T-cell (primary cell): ENCODE measurements around the gene ITPRIP. TPM values are rescaled to one million over a fixed set of nuclear protein-coding genes. Genes with fewer than 3 reads are reported as not detected.

Experiments
- ATAC-seq, 4 experiments: fragments of 200-7000 bp in 3 of 4; fragments of 150-1000 bp in 1 of 4; cut with Tn5 transposase; replicated peaks in 1 of 4; 1 replicate in 3 of 4; 2 replicates in 1 of 4; pipeline ENCODE4 v1.10.0; 2021; ENCODE audit warnings: moderate library complexity in 3 of 4, mild to moderate bottlenecking in 2 of 4, moderate number of reproducible peaks in 1 of 4
- CTCF ChIA-PET, 2 donors: fragments of 300-600 bp; sonication (Branson Sonifier 250); formaldehyde crosslinking; loops; one replicate each; lab custom pipeline; 2022; ENCODE audit warnings: antibody characterized with exemption in 2 of 2; lab: Charles Lee
- POLR2A ChIA-PET, 2 donors: fragments of 300-600 bp; sonication (Branson Sonifier 250); formaldehyde crosslinking; loops; one replicate each; lab custom pipeline; 2022; ENCODE audit warnings: antibody characterized with exemption in 2 of 2; lab: Charles Lee
- DNase-seq, 35 experiments: peaks; one replicate each; pipeline versions ENCODE4 v3.0.0 to v3.0.0-alpha.2; 2013 to 2023
- H3K27ac ChIP-seq: one replicate; pipeline ENCODE4 v1.5.1; 2013; ENCODE audit warnings: low read length
- H3K27me3 ChIP-seq, 2 experiments: replicated peaks in 1 of 2; 1 replicate in 1 of 2; 2 replicates in 1 of 2; pipeline versions ENCODE4 v1.6.1 to v1.7.0; 2013; ENCODE audit warnings: low read length in 1 of 2, mixed read lengths in 1 of 2; ENCODE audit not compliant: control insufficient read depth in 2 of 2, insufficient read depth in 2 of 2; ENCODE audit errors: extremely low read depth in 1 of 2
- H3K36me3 ChIP-seq, 2 donors: 1 replicate in 1 of 2; 2 replicates in 1 of 2; pipeline versions ENCODE4 v1.6.1 to v1.7.0; 2013; ENCODE audit warnings: low read length in 1 of 2; ENCODE audit not compliant: control insufficient read depth in 2 of 2, insufficient read depth in 1 of 2; ENCODE audit errors: extremely low read depth in 1 of 2
- H3K4me1 ChIP-seq, 2 experiments: 1 replicate in 1 of 2; 2 replicates in 1 of 2; pipeline versions ENCODE4 v1.6.1 to v1.7.0; 2013; ENCODE audit warnings: low read length in 2 of 2, mixed read lengths in 1 of 2; ENCODE audit not compliant: insufficient read depth in 2 of 2, control insufficient read depth in 1 of 2; ENCODE audit errors: extremely low read depth in 1 of 2
- H3K4me3 ChIP-seq, 2 donors: 1 replicate in 1 of 2; 2 replicates in 1 of 2; pipeline versions ENCODE4 v1.5.1 to v1.7.0; 2013; ENCODE audit warnings: mild to moderate bottlenecking in 2 of 2, low read length in 1 of 2, moderate library complexity in 1 of 2; ENCODE audit not compliant: control insufficient read depth in 1 of 2; ENCODE audit errors: extremely low read depth in 1 of 2
- H3K9me3 ChIP-seq: 2 replicates; pipeline ENCODE4 v1.7.0; 2013
- H3K27ac Mint-ChIP-seq, 2 donors: one replicate each; pipeline ENCODE4 v1.8.0; 2020 to 2021; ENCODE audit warnings: mild to moderate bottlenecking in 2 of 2, mixed read lengths in 2 of 2
- H3K27me3 Mint-ChIP-seq, 2 donors: one replicate each; pipeline ENCODE4 v1.8.0; 2021 to 2022; ENCODE audit warnings: mixed read lengths in 2 of 2
- H3K36me3 Mint-ChIP-seq: one replicate; pipeline ENCODE4 v1.8.0; 2021; ENCODE audit warnings: mixed read lengths
- H3K4me1 Mint-ChIP-seq, 3 donors: one replicate each; pipeline ENCODE4 v1.8.0; 2020 to 2022; ENCODE audit warnings: mixed read lengths in 3 of 3, mild to moderate bottlenecking in 1 of 3
- H3K4me3 Mint-ChIP-seq, 3 donors: one replicate each; pipeline ENCODE4 v1.8.0; 2020 to 2022; ENCODE audit warnings: mild to moderate bottlenecking in 3 of 3, mixed read lengths in 3 of 3, moderate library complexity in 3 of 3
- H3K9me3 Mint-ChIP-seq, 3 donors: one replicate each; pipeline ENCODE4 v1.8.0; 2020 to 2022; ENCODE audit warnings: mixed read lengths in 3 of 3
- WGBS: methylation state at CpG from one replicate; pipeline ENCODE4 v1.1.5; 2013; ENCODE audit warnings: missing lambda C conversion rate; ENCODE audit not compliant: insufficient coverage; 5-methylcytosine and 5-hydroxymethylcytosine counted together
- total RNA-seq, 35 experiments: library from RNA in 6 of 35; stranded (reverse) in 6 of 35; fragments of 120-200 nt in 1 of 35; gene quantifications; one replicate each; pipeline versions ENCODE4 v1.2.1 to v1.2.4 and lab custom pipeline; 2013 to 2026

The ITPRIP gene
- total RNA-seq, 5 donors from 2014 or later (not counting 1 experiment from before 2014, with no cell fraction given), result 16.9 to 98.5 (median 25.0) TPM

DNA sequence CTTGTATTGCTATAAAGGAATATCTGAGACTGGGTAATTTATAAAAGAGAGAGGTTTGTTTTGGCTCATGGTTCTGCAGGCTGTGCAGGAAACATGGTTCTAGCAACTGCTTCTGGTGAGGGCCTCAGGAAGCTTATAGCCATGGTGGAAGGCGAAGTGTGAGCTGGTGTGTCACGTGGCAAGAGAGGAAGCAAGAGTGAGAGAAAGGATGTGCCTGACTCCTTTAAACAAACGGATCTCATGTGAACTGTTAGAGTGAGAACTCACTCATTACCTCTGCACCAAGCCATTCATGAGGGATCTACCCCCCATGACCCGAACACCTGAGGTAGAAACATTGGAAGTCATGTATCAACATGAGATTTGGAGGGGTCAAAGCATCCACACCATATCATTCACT is 7.7 kb upstream of the ITPRIP start:
- no peaks in the 10 kb centered on the region for H3K36me3 ChIP-seq
- H3K27ac ChIP-seq, result peak overlapping the region; percentile 3
- DNase-seq (peak in 2 of 35 experiments; percentile 27 to 36), ATAC-seq (peak; percentile 36 to 72 (median 58))
- CTCF ChIA-PET, result interaction anchor here (0.5 to 3.0 kb wide), 13 partner anchors 24 to 570 kb away, joined by 3 to 12 read pairs (median 3); no protein-coding TSS in a partner anchor
- Mint-ChIP-seq H3K9me3 (peaks cover 3 to 8% (median 4%) of the 10 kb centered on the region in 3 donors), H3K4me1 (peaks cover 13 to 16% (median 14%) of the 10 kb centered on the region in 3 donors), H3K4me3 (peak overlapping the region in 1 of 3 donors; percentile 44), H3K36me3 (no peaks in the 10 kb centered on the region), H3K27ac (peak overlapping the region; percentile 82 to 85), H3K27me3 (no peaks in the 10 kb centered on the region)
- no peaks in the 10 kb centered on the region for H3K9me3 ChIP-seq
- WGBS, result no CpG with 5 or more reads among the region's 4 CpGs
- no peak overlapping the region for H3K4me3 ChIP-seq
- POLR2A ChIA-PET, result interaction anchor here (0.6 to 1.0 kb wide), 3 partner anchors 9 to 38 kb away, joined by 3 to 7 read pairs (median 5); no protein-coding TSS in a partner anchor
- no peaks in the 10 kb centered on the region for H3K27me3 ChIP-seq
- peaks cover 12% of the 10 kb centered on the region in 2 experiments for H3K4me1 ChIP-seq

DNA sequence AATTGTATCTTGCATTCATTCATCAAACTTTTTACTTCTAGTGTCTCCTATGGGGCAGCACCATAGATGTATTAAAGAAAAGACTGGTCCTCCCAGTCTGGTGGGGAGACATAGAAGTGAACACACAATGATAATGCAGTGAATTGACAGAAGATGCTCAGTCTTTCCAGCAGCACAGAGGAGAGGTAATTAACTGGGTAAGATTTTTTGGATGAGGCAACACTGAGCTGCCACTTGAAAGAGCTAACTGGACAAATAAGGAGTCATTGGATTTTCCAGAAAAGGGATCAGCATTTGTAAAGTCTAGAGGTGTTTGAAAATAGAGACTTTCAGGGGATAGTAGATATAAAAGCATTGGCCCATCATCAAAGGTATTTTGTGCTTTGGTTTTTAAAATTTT is 7.2 kb upstream of the ITPRIP start:
- peak overlapping the region in 1 of 2 donors; percentile 82 for H3K27ac Mint-ChIP-seq
- Histone ChIP-seq H3K36me3 (no peaks in the 10 kb centered on the region), H3K4me3 (no peak overlapping the region), H3K4me1 (peaks cover 12% of the 10 kb centered on the region in 2 experiments), H3K27me3 (no peaks in the 10 kb centered on the region), H3K27ac (no peak overlapping the region), H3K9me3 (no peaks in the 10 kb centered on the region)
- POLR2A ChIA-PET, result interaction anchor here in 1 of 2 donors (1.0 kb wide), 1 partner anchor 38 kb away, joined by 3 read pairs; no protein-coding TSS in a partner anchor
- peaks cover 3 to 8% (median 4%) of the 10 kb centered on the region in 3 donors for H3K9me3 Mint-ChIP-seq
- H3K36me3 Mint-ChIP-seq, result no peaks in the 10 kb centered on the region
- no peak for DNase-seq
- H3K4me3 Mint-ChIP-seq, result peak overlapping the region in 1 of 3 donors; percentile 44
- no peak for ATAC-seq
- CTCF ChIA-PET, result interaction anchor here (0.5 to 3.0 kb wide), 7 partner anchors 39 to 447 kb away, joined by 3 to 12 read pairs (median 4); no protein-coding TSS in a partner anchor
- H3K27me3 Mint-ChIP-seq, result no peaks in the 10 kb centered on the region
- H3K4me1 Mint-ChIP-seq, result peaks cover 13 to 16% (median 14%) of the 10 kb centered on the region in 3 donors

DNA sequence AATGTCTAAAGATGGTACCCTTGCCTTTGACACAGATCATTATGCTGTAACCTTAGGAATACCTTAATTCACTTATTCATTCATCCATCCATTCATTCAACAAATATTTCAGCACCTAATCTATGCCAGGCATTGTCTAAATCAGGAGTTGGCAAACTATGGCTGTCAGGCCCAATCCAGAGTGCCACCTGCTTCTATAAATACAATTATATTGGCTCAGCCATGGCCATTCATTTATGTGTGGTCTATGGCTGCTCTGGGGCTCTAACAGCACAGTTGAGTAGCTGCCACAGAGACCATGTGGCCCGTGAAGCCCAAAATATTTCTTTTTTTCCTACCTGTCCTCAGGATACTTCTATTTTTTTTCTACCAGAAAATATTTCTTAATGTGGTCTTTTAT is 6.0 kb upstream of the ITPRIP start:
- Mint-ChIP-seq H3K36me3 (no peaks in the 10 kb centered on the region), H3K27me3 (no peaks in the 10 kb centered on the region), H3K27ac (no peak overlapping the region), H3K9me3 (peaks cover 3 to 8% (median 4%) of the 10 kb centered on the region in 3 donors), H3K4me3 (no peak overlapping the region), H3K4me1 (peaks cover 19 to 26% (median 25%) of the 10 kb centered on the region in 3 donors)
- DNase-seq (no peak), ATAC-seq (no peak)
- no peaks in the 10 kb centered on the region for H3K27me3 ChIP-seq
- no peaks in the 10 kb centered on the region for H3K36me3 ChIP-seq
- no CpG with 5 or more reads among the region's 1 CpG for WGBS
- no peaks in the 10 kb centered on the region for H3K9me3 ChIP-seq
- ChIA-PET CTCF (interaction anchor here in 1 of 2 donors (3.0 kb wide), 1 partner anchor 53 kb away, joined by 12 read pairs; no protein-coding TSS in a partner anchor), POLR2A (no interaction called here)
- no peak overlapping the region for H3K27ac ChIP-seq
- H3K4me3 ChIP-seq, result no peak overlapping the region
- H3K4me1 ChIP-seq, result peaks cover 11% of the 10 kb centered on the region in 2 experiments

- Mint-ChIP-seq H3K36me3 (no peaks in the 10 kb centered on the region), H3K27me3 (no peaks in the 10 kb centered on the region), H3K4me3 (no peak overlapping the region), H3K9me3 (peaks cover 3 to 8% (median 4%) of the 10 kb centered on the region in 3 donors), H3K27ac (no peak overlapping the region), H3K4me1 (peaks cover 24 to 31% (median 31%) of the 10 kb centered on the region in 3 donors)
- 88% methylated on average over 1 of the region's 3 CpGs for WGBS
- H3K4me3 ChIP-seq, result no peak overlapping the region
- H3K4me1 ChIP-seq, result peaks cover 13 to 15% of the 10 kb centered on the region in 2 experiments
- H3K27me3 ChIP-seq, result no peaks in the 10 kb centered on the region
- ATAC-seq (no peak), DNase-seq (no peak)
- no peaks in the 10 kb centered on the region for H3K36me3 ChIP-seq
- no peak overlapping the region for H3K27ac ChIP-seq
- H3K9me3 ChIP-seq, result no peaks in the 10 kb centered on the region
- ChIA-PET POLR2A (interaction anchor here in 1 of 2 donors (0.6 kb wide), 1 partner anchor 52 kb away, joined by 4 read pairs; no protein-coding TSS in a partner anchor), CTCF (interaction anchor here (0.6 kb wide), 3 partner anchors 23 to 59 kb away, joined by 3 to 7 read pairs (median 3); no protein-coding TSS in a partner anchor)
Measured at GRCh38 chr10:104342941-104343411, 4.7 kb upstream of the ITPRIP start.

GRCh38 chr10:104340641-104341040 is 2.4 kb upstream of the ITPRIP start:
- CTCF ChIA-PET, result interaction anchor here (1.0 to 1.3 kb wide), 8 partner anchors 10 to 45 kb away, joined by 3 to 13 read pairs (median 4); partner anchors contain the start of gene CFAP58 (in 1 of the 2)
- Histone ChIP-seq H3K27me3 (no peaks in the 10 kb centered on the region), H3K36me3 (no peaks in the 10 kb centered on the region), H3K27ac (no peak overlapping the region), H3K4me1 (peaks cover 14 to 22% of the 10 kb centered on the region in 2 experiments), H3K9me3 (no peaks in the 10 kb centered on the region), H3K4me3 (no peak overlapping the region)
- no peak for DNase-seq
- POLR2A ChIA-PET, result interaction anchor here in 1 of 2 donors (0.7 kb wide), 1 partner anchor 34 kb away, joined by 3 read pairs; no protein-coding TSS in a partner anchor
- no peak for ATAC-seq
- Mint-ChIP-seq H3K27ac (no peak overlapping the region), H3K9me3 (peaks cover 0 to 5% (median 4%) of the 10 kb centered on the region in 3 donors), H3K4me1 (peaks cover 27 to 32% (median 31%) of the 10 kb centered on the region in 3 donors), H3K36me3 (no peaks in the 10 kb centered on the region), H3K4me3 (peak overlapping the region in 2 of 3 donors; percentile 51 to 90), H3K27me3 (no peaks in the 10 kb centered on the region)
- WGBS, result 83% methylated on average over 1 of the region's 4 CpGs

- ChIA-PET POLR2A (no interaction called here), CTCF (interaction anchor here in 1 of 2 donors (4.3 kb wide), 1 partner anchor 11 kb away, joined by 30 read pairs; no protein-coding TSS in a partner anchor)
- ATAC-seq, result no peak
- Mint-ChIP-seq H3K4me1 (peaks cover 29 to 35% (median 31%) of the 10 kb centered on the region in 3 donors), H3K36me3 (no peaks in the 10 kb centered on the region), H3K27ac (no peak overlapping the region), H3K27me3 (no peaks in the 10 kb centered on the region), H3K4me3 (peak overlapping the region in 2 of 3 donors; percentile 51 to 90), H3K9me3 (no peaks in the 10 kb centered on the region)
- Histone ChIP-seq H3K27me3 (no peaks in the 10 kb centered on the region), H3K27ac (no peak overlapping the region), H3K4me1 (peaks cover 19 to 27% of the 10 kb centered on the region in 2 experiments), H3K9me3 (no peaks in the 10 kb centered on the region), H3K4me3 (no peak overlapping the region), H3K36me3 (no peaks in the 10 kb centered on the region)
- WGBS, result 86% methylated on average over 3 of the region's 4 CpGs
- no peak for DNase-seq
Measured at GRCh38 chr10:104340111-104340526, 1.9 kb upstream of the ITPRIP start.
